GM12865 (cell line): Measurements from ENCODE around the gene WFDC13.
"Not testable (repeated sequence)": the region's sequence is repeated elsewhere in the genome, so short reads cannot be mapped to it uniquely, and the experiment has no call there.

ENCODE experiments used
- DNase-seq: peaks from one replicate; pipeline ENCODE4 v3.0.0; 2010; ENCODE audit warnings: low read depth
- H3K4me3 ChIP-seq: 2 replicates; pipeline ENCODE4 v1.5.1; 2011; ENCODE audit warnings: mild to moderate bottlenecking, low read depth, low read length, control low read depth
- CTCF ChIP-seq: IDR thresholded peaks from 2 replicates; pipeline ENCODE4 v1.5.1; 2011; ENCODE audit warnings: low read length, control low read depth, low read depth, inconsistent platforms; ENCODE audit not compliant: insufficient read depth; ENCODE audit errors: missing control alignments

WFDC13 gene

GRCh38 chr20:45701873-45702272, at the start of gene WFDC13:
Gene WFDC13, plus strand, starts transcription at chr20:45702038. Its CDS starts 86 bp downstream, at chr20:45702124.
- no peak for DNase-seq
- TF ChIP-seq CTCF, result no peak
- no peak within 1 kb of the TSS for H3K4me3 ChIP-seq

GRCh38 chr20:45657038-45657437, 44.8 kb upstream of the WFDC13 start:
- DNase-seq, H3K4me3 ChIP-seq: not testable (repeated sequence)

GRCh38 chr20:45670139-45670538, 31.7 kb upstream of the WFDC13 start, which contains the start of gene WFDC11:
Gene WFDC11, minus strand, starts transcription at chr20:45670239. Its CDS starts 19,639 bp downstream, at chr20:45650600.
- no peak within 1 kb of the TSS for H3K4me3 ChIP-seq
- no peak for DNase-seq
- no peak for TF ChIP-seq CTCF

- no peak for DNase-seq
- H3K4me3 ChIP-seq, result no peak overlapping the region
- TF ChIP-seq CTCF, result no peak
Measured at GRCh38 chr20:45672765-45673164, 29.1 kb upstream of the WFDC13 start.

GRCh38 chr20:45679650-45680049, 22.2 kb upstream of the WFDC13 start:
- H3K4me3 ChIP-seq, result no peak overlapping the region
- TF ChIP-seq CTCF, result no peak
- no peak for DNase-seq

GRCh38 chr20:45685896-45686295, 15.9 kb upstream of the WFDC13 start:
- no peak for DNase-seq
- no peak for TF ChIP-seq CTCF
- H3K4me3 ChIP-seq, result no peak overlapping the region

GRCh38 chr20:45693346-45693745, 8.5 kb upstream of the WFDC13 start:
- not testable (repeated sequence) for H3K4me3 ChIP-seq, DNase-seq

- no peak overlapping the region for H3K4me3 ChIP-seq
- DNase-seq, result no peak
- no peak for TF ChIP-seq CTCF
Measured at GRCh38 chr20:45695496-45695895, 6.3 kb upstream of the WFDC13 start.
